HEK293 (cell line): ENCODE results near the gene SENP7.

Experiments used
- CTCF ChIA-PET: fragments of 350-600 bp; formaldehyde crosslinking; extraction: SDS; loops from one replicate; lab custom pipeline; 2021; ENCODE audit warnings: antibody characterized with exemption; lab: Yijun Ruan, JAX
- POLR2A ChIA-PET: fragments of 300-600 bp; formaldehyde crosslinking; extraction: SDS; loops from one replicate; lab custom pipeline; 2020; ENCODE audit warnings: antibody characterized with exemption, inconsistent platforms; lab: Yijun Ruan, JAX
- H3K27ac ChIP-seq: fragments of 200-500 bp; sonication (Bioruptor generic); 2 replicates; pipeline ENCODE4 v1.5.1; 2014; ENCODE audit warnings: low read depth, low read length, control low read depth, inconsistent platforms; ENCODE audit errors: extremely low read depth
- H3K36me3 ChIP-seq, 2 experiments: fragments of 200-500 bp in 1 of 2; sonication (Bioruptor generic) in 1 of 2; 1 replicate in 1 of 2; 2 replicates in 1 of 2; pipeline ENCODE4 v1.5.1; 2014 to 2017; ENCODE audit warnings: inconsistent platforms in 2 of 2, low read length in 2 of 2; ENCODE audit not compliant: control insufficient read depth in 2 of 2, insufficient read depth in 1 of 2
- H3K4me1 ChIP-seq: fragments of 200-500 bp; sonication (Bioruptor generic); 2 replicates; pipeline ENCODE4 v1.5.1; 2014; ENCODE audit warnings: mild to moderate bottlenecking, low read length, inconsistent platforms; ENCODE audit not compliant: control insufficient read depth, insufficient read depth
- H3K4me3 ChIP-seq: 2 replicates; pipeline ENCODE4 v1.5.1; 2011; ENCODE audit warnings: low read depth, mild to moderate bottlenecking, control low read depth, low read length, moderate library complexity
- H3K9me3 ChIP-seq: fragments of 200-500 bp; sonication (Bioruptor generic); 2 replicates; pipeline ENCODE4 v1.5.1; 2014; ENCODE audit warnings: low read depth, low read length, inconsistent platforms; ENCODE audit not compliant: control insufficient read depth, insufficient read depth
- OVOL3 ChIP-seq: fragments of 450-650 bp; formaldehyde crosslinking; IDR thresholded peaks from 2 replicates; pipeline ENCODE4 v1.5.1; 2016; ENCODE audit warnings: missing biosample characterization, missing genetic modification characterization
- PATZ1 ChIP-seq: fragments of 450-650 bp; formaldehyde crosslinking; IDR thresholded peaks from 2 replicates; pipeline ENCODE4 v1.5.1; 2016; ENCODE audit warnings: missing biosample characterization, missing genetic modification characterization
- PRDM4 ChIP-seq: fragments of 450-650 bp; formaldehyde crosslinking; IDR thresholded peaks from 2 replicates; pipeline ENCODE4 v1.5.1; 2017; ENCODE audit warnings: missing biosample characterization, missing genetic modification characterization
- TSHZ1 ChIP-seq: fragments of 450-650 bp; formaldehyde crosslinking; IDR thresholded peaks from 2 replicates; pipeline ENCODE4 v1.5.1; 2016; ENCODE audit warnings: missing biosample characterization, missing genetic modification characterization, borderline replicate concordance
- ZBTB11 ChIP-seq: fragments of 450-650 bp; formaldehyde crosslinking; conservative IDR thresholded peaks from 2 replicates; pipeline ENCODE4 v1.5.1; 2016; ENCODE audit warnings: low read depth, missing biosample characterization, missing genetic modification characterization
- ZBTB7A ChIP-seq: fragments of 450-650 bp; formaldehyde crosslinking; IDR thresholded peaks from 2 replicates; pipeline ENCODE4 v1.5.1; 2016; ENCODE audit warnings: low read depth, missing biosample characterization, missing genetic modification characterization
- ZBTB8A ChIP-seq: fragments of 450-650 bp; formaldehyde crosslinking; IDR thresholded peaks from 2 replicates; pipeline ENCODE4 v1.5.1; 2016; ENCODE audit warnings: missing biosample characterization, missing genetic modification characterization
- ZNF10 ChIP-seq: fragments of 450-650 bp; formaldehyde crosslinking; IDR thresholded peaks from 2 replicates; pipeline ENCODE4 v1.5.1; 2017; ENCODE audit warnings: missing biosample characterization, missing genetic modification characterization
- ZNF138 ChIP-seq: fragments of 450-650 bp; formaldehyde crosslinking; IDR thresholded peaks from 2 replicates; pipeline ENCODE4 v1.5.1; 2016; ENCODE audit warnings: missing biosample characterization, missing genetic modification characterization, borderline replicate concordance
- ZNF2 ChIP-seq: fragments of 450-650 bp; formaldehyde crosslinking; IDR thresholded peaks from 2 replicates; pipeline ENCODE4 v1.5.1; 2016; ENCODE audit warnings: missing biosample characterization, missing genetic modification characterization
- ZNF214 ChIP-seq: fragments of 450-650 bp; formaldehyde crosslinking; IDR thresholded peaks from 2 replicates; pipeline ENCODE4 v1.5.1; 2017; ENCODE audit warnings: missing biosample characterization, mild to moderate bottlenecking, missing genetic modification characterization, borderline replicate concordance
- ZNF24 ChIP-seq: fragments of 450-650 bp; formaldehyde crosslinking; IDR thresholded peaks from 2 replicates; pipeline ENCODE4 v1.5.1; 2016; ENCODE audit warnings: missing biosample characterization, missing genetic modification characterization
- ZNF248 ChIP-seq: fragments of 450-650 bp; formaldehyde crosslinking; IDR thresholded peaks from 2 replicates; pipeline ENCODE4 v1.5.1; 2017; ENCODE audit warnings: missing biosample characterization, missing genetic modification characterization
- ZNF362 ChIP-seq: fragments of 450-650 bp; formaldehyde crosslinking; IDR thresholded peaks from 2 replicates; pipeline ENCODE4 v1.5.1; 2016; ENCODE audit warnings: missing biosample characterization, missing genetic modification characterization
- ZNF658 ChIP-seq: fragments of 450-650 bp; formaldehyde crosslinking; IDR thresholded peaks from 2 replicates; pipeline ENCODE4; 2016; ENCODE audit warnings: missing biosample characterization, missing genetic modification characterization
- ZNF664 ChIP-seq: fragments of 450-650 bp; formaldehyde crosslinking; IDR thresholded peaks from 2 replicates; pipeline ENCODE4 v1.5.1; 2016; ENCODE audit warnings: missing biosample characterization, missing genetic modification characterization
- ZNF837 ChIP-seq: fragments of 450-650 bp; formaldehyde crosslinking; IDR thresholded peaks from 2 replicates; pipeline ENCODE4 v1.5.1; 2016; ENCODE audit warnings: missing biosample characterization, missing genetic modification characterization
- ZSCAN16 ChIP-seq: fragments of 450-650 bp; formaldehyde crosslinking; IDR thresholded peaks from 2 replicates; pipeline ENCODE4 v1.5.1; 2016; ENCODE audit warnings: missing biosample characterization, missing genetic modification characterization
- ZSCAN4 ChIP-seq: fragments of 450-650 bp; formaldehyde crosslinking; IDR thresholded peaks from 2 replicates; pipeline ENCODE4 v1.5.1; 2017; ENCODE audit warnings: missing biosample characterization, missing genetic modification characterization
- ZXDB ChIP-seq: fragments of 450-650 bp; formaldehyde crosslinking; IDR thresholded peaks from 2 replicates; pipeline ENCODE4 v1.5.1; 2016; ENCODE audit warnings: missing biosample characterization, missing genetic modification characterization

Gene SENP7

GRCh38 chr3:101391413-101391950, 121.5 kb downstream of the SENP7 start (continued):
- TF ChIP-seq TSHZ1 (no peak), ZBTB7A (tag by site-specific recombination) (no peak), ZSCAN4 (no peak), ZBTB8A (tag by site-specific recombination) (no peak), ZNF362 (tag by site-specific recombination) (no peak)

GRCh38 chr3:101388706-101389105, 124.3 kb downstream of the SENP7 start:
- no peaks in the 10 kb centered on the region for H3K9me3 ChIP-seq
- no peak overlapping the region for H3K4me3 ChIP-seq
- ChIA-PET CTCF (no interaction called here), POLR2A (no interaction called here)
- no peaks in the 10 kb centered on the region for H3K4me1 ChIP-seq
- TF ChIP-seq PRDM4 (tag by site-specific recombination) (no peak), PATZ1 (no peak)
- H3K36me3 ChIP-seq: no peaks in the 10 kb centered on the region
- H3K27ac ChIP-seq: no peak overlapping the region

- CTCF ChIA-PET: no interaction called here
- POLR2A ChIA-PET: no interaction called here
- H3K36me3 ChIP-seq: no peaks in the 10 kb centered on the region
- no peaks in the 10 kb centered on the region for H3K4me1 ChIP-seq
- H3K27ac ChIP-seq: no peak overlapping the region
- no peak overlapping the region for H3K4me3 ChIP-seq
- no peaks in the 10 kb centered on the region for H3K9me3 ChIP-seq
- TF ChIP-seq OVOL3 (tag by site-specific recombination) (no peak), ZNF138 (no peak), ZNF664 (no peak), ZBTB11 (tag by site-specific recombination) (no peak), ZXDB (tag by site-specific recombination) (no peak), ZSCAN16 (no peak), ZNF10 (tag by site-specific recombination) (no peak), ZNF2 (tag by site-specific recombination) (no peak), ZNF658 (tag by site-specific recombination) (no peak), ZNF24 (tag by site-specific recombination) (no peak), ZNF214 (no peak), ZNF837 (tag by site-specific recombination) (no peak), ZNF248 (tag by site-specific recombination) (no peak)
Measured at GRCh38 chr3:101387351-101387750, 125.7 kb downstream of the SENP7 start.
